RWPE1 (cell line): ENCODE measurements around the gene PUS1.

Experiments
- CTCF ChIA-PET: fragments of 350-600 bp; sonication (Branson Sonifier 250); formaldehyde crosslinking; extraction: SDS; loops from one replicate; lab custom pipeline; 2021; lab: Yijun Ruan, JAX
- POLR2A ChIA-PET: fragments of 400-600 bp; formaldehyde crosslinking; extraction: SDS; loops from one replicate; lab custom pipeline; 2020; ENCODE audit warnings: antibody characterized with exemption; ENCODE audit not compliant: low non-redundant PET; lab: Yijun Ruan, JAX
- DNase-seq: peaks from one replicate; pipeline ENCODE4 v3.0.0; 2012; ENCODE audit warnings: low spot score
- H3K27ac ChIP-seq: fragments of 450-650 bp; 2 replicates; pipeline ENCODE4 v1.5.1; 2017
- TF ChIP-seq, protein P1 (sequence below): fragments of 450-650 bp; conservative IDR thresholded peaks from 2 replicates; pipeline ENCODE4 v1.5.1; 2017; ENCODE audit warnings: low read depth, mild to moderate bottlenecking

Gene PUS1

DNA sequence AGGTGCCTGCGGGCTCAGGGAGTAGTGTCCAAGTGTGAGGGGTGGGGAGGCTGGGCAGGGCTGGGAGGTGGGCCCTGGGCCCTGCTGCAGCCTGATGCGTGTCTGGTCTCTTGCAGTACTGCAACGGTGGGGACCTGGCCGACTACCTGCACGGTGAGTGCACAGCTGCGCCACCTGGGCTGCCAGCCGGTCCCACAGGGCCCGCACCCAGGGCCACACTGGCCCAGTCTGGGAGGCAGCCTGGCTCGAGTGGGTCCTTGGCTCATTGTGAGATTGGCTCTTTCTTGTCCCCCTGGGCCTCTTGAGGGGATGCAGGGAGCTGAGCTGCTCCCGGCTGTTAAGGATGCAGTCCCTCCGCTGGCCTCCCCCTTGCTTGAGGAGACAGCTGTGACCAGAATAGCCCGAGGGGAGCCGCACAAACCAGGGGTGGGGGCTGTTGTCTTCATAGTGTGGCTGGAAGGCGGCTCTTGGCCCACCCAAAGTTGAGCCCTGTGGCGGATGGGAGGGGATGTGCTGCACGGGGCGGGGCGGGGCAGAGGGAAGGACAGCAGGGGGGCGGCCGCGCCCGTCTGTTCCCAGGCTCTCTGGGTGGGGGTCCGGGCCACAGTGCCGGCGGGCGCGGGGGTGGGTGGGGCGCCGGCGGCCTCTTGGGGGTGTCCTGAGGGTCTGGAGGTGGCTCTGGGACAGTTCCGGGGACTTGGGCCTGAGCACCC, 21.5 kb upstream of the PUS1 start:
- ChIA-PET POLR2A (no interaction called here), CTCF (interaction anchor here (0.7 kb wide), 1 partner anchor 73 kb away, joined by 6 read pairs; no protein-coding TSS in a partner anchor)
- DNase-seq = no peak
- H3K27ac ChIP-seq = no peak overlapping the region
- TF ChIP-seq, protein P1, sequence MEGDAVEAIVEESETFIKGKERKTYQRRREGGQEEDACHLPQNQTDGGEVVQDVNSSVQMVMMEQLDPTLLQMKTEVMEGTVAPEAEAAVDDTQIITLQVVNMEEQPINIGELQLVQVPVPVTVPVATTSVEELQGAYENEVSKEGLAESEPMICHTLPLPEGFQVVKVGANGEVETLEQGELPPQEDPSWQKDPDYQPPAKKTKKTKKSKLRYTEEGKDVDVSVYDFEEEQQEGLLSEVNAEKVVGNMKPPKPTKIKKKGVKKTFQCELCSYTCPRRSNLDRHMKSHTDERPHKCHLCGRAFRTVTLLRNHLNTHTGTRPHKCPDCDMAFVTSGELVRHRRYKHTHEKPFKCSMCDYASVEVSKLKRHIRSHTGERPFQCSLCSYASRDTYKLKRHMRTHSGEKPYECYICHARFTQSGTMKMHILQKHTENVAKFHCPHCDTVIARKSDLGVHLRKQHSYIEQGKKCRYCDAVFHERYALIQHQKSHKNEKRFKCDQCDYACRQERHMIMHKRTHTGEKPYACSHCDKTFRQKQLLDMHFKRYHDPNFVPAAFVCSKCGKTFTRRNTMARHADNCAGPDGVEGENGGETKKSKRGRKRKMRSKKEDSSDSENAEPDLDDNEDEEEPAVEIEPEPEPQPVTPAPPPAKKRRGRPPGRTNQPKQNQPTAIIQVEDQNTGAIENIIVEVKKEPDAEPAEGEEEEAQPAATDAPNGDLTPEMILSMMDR = no peak

DNA sequence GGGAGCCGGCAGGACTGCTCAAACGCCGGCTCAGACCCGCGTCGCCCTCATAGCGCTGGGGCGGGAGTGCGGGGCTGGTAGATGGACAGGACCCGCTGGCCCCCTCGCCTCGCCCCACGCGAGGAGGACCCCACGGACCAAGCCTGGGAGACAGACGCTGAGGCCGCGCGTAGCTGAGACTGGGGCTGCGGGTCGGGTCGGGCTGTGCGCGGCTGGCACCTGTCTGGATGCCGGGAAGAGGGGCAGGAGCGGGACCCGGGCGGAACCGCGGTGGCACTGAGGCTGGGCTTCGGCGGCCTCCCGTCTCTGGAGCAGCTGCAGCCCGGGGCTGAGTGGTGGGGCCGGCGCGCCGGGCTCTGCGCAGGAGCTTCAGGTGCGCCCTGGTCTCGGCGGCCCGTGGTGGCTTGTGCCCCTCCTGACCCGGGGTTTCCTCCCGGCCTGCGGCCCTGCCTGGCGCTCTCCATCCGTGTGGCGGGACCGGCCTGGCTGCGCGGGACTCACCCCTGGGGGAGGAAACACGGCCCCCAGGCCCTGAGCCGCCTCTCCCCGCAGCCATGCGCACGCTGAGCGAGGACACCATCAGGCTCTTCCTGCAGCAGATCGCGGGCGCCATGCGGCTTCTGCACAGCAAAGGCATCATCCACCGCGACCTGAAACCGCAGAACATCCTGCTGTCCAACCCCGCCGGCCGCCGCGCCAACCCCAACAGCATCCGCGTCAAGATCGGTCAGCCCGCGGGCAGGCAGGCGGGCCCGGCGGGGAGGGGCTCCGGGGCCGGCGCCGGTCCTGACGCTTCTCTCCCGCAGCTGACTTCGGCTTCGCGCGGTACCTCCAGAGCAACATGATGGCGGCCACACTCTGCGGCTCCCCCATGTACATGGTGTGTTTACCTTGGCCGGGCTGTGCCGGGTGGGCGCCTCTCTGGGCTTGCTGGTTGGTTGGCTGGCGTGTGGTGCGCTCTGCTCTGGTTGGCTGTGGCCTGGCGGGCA, 20.7 kb upstream of the PUS1 start:
- no peak for DNase-seq
- TF ChIP-seq, protein P1 = no peak
- no peak overlapping the region for H3K27ac ChIP-seq
- ChIA-PET POLR2A (no interaction called here), CTCF (interaction anchor here (0.7 kb wide), 1 partner anchor 72 kb away, joined by 6 read pairs; no protein-coding TSS in a partner anchor)

DNA sequence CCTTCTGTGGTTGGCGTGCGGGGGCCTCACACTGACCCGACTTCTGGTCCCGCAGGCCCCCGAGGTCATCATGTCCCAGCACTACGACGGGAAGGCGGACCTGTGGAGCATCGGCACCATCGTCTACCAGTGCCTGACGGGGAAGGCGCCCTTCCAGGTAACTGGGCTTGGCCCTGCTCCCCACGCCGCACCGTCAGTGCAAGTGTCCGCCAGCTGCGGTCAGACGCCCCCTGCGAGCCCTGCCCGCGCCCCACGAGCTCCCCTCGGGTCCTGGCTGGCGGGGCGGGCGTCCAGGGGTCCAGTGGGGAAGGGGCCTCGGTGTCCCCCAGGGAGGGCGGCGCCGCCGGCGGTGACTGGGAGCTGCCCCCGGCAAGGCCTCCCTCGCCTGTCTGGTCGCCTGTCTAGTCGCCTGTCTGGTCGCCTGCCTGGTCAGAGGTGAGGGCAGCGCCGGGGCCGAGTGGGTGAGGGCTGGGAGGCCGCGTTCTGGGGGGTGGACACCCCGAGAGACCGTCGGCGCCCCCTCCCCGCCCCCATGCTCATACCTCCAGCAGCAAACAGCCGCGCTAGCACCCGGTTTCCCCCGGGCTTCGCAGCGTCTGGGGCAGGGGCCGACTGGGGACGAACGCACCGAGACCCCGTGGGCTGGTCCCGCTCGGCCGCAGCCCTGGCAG, 19.9 kb upstream of the PUS1 start:
- CTCF ChIA-PET = no interaction called here
- DNase-seq = no peak
- TF ChIP-seq, protein P1 = no peak
- peak overlapping the region; percentile 68; the same call in 1 of the 2 replicates for H3K27ac ChIP-seq
- POLR2A ChIA-PET = no interaction called here

DNA sequence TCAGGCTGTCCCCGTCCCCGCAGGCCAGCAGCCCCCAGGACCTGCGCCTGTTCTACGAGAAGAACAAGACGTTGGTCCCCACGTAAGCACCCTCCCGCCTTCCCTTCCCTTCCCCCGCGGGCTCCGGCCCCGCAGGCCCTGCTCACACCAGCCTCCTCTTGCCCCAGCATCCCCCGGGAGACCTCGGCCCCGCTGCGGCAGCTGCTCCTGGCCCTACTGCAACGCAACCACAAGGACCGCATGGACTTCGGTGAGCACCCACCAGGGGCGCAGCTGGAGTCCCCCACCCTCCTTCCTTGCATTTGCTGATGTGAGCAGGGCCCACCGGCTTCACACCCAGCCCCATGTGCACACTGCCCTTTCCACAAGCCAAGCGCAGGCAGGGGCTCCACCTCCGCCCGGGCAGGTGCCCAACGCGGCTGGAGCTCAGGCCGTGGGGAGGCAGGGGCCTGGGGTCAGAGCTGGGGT, 19.3 kb upstream of the PUS1 start:
- peak overlapping the region; percentile 68 for H3K27ac ChIP-seq
- CTCF ChIA-PET = interaction anchor here (0.7 kb wide), 1 partner anchor 73 kb away, joined by 3 read pairs; no protein-coding TSS in a partner anchor
- POLR2A ChIA-PET = no interaction called here
- TF ChIP-seq, protein P1 = no peak
- no peak for DNase-seq

DNA sequence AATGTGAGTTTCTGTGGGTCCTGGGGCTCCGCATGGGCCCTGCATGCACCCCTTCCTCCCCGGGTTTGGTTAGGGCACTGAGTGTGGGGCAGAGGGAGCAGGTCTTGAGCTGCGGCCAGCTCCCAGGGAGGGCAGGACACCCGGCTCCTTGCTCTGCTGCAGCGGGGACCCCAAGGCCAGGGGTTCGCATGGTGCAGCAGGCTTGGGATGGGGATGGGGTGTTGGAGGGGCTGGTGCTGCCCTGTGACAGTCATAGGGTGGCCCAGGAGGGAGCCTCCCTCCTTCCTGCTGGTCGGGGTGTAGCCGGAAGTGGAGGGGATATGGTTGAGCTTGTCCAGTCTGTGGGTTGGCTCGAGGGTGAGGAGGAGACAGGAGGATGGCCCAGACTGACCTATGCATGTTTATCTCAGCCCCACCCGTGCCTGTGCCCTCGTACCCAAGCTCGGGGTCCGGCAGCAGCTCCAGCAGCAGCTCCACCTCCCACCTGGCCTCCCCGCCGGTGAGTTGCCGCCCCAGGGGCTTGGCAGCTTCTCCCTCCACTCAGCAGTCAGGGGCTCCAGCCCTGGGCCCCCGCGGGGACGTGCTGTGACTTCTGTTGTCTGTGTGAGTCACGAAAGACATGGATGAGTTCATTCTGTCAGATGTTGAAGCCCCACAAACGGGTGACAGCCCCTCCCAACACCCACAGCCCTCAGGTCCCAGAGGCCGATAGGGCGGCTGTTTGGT, 18.6 kb upstream of the PUS1 start:
- POLR2A ChIA-PET = no interaction called here
- CTCF ChIA-PET = interaction anchor here (0.7 kb wide), 1 partner anchor 74 kb away, joined by 3 read pairs; no protein-coding TSS in a partner anchor
- DNase-seq = no peak
- H3K27ac ChIP-seq = peak overlapping the region; percentile 68
- TF ChIP-seq, protein P1 = no peak
